ENCODE data around the gene DNAJA3. TPM values are rescaled to one million over a fixed set of nuclear protein-coding genes. Genes with fewer than 3 reads are reported as not detected.

The DNAJA3 gene
- total RNA-seq: 10 to 100 TPM; 64.0 to 68.7 TPM

DNA sequence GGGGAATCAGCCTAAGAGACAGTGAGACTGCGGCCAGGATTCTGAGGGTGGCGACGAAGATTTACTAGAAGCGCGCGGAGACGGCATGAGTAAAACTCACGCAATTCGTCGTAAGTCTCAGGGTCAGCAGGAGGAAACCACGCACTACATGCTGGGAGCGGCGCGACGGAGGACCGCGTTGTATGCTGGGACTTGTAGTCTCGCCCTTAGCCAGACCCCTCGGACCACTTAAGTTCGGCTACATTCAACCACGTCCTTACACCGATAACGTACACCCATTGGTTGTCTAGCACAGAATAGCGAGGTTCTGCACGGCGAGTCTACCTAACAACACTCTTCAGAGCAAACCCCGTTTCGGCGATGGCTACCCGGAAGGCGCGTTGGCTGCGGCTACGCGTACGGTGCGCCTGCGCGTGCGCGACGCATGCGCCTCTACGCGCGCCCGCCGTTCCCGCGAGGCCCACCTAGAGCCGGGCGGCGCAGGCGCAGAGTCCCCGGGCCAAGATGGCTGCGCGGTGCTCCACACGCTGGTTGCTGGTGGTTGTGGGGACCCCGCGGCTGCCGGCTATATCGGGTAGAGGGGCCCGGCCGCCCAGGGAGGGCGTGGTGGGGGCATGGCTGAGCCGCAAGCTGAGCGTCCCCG, at the start of gene DNAJA3:
DNAJA3 (plus strand) TSS at position 491 of the 643 bp plus-strand sequence; CDS start at position 505, 14 bp downstream.
- CTCF ChIA-PET: no interaction called here
- peak; percentile 94 for DNase-seq
- Mint-ChIP-seq H3K27me3 (no peaks in the 10 kb centered on the region), H3K27ac (peak within 1 kb of the TSS; percentile 100), H3K9me3 (ENCODE audit: low read depth) (no peaks in the 10 kb centered on the region), H3K36me3 (peaks cover 17% of the 10 kb centered on the region), H3K4me3 (peak within 1 kb of the TSS; percentile 97), H3K4me1 (peaks cover 36% of the 10 kb centered on the region)
- peak; percentile 94 for ATAC-seq

DNA sequence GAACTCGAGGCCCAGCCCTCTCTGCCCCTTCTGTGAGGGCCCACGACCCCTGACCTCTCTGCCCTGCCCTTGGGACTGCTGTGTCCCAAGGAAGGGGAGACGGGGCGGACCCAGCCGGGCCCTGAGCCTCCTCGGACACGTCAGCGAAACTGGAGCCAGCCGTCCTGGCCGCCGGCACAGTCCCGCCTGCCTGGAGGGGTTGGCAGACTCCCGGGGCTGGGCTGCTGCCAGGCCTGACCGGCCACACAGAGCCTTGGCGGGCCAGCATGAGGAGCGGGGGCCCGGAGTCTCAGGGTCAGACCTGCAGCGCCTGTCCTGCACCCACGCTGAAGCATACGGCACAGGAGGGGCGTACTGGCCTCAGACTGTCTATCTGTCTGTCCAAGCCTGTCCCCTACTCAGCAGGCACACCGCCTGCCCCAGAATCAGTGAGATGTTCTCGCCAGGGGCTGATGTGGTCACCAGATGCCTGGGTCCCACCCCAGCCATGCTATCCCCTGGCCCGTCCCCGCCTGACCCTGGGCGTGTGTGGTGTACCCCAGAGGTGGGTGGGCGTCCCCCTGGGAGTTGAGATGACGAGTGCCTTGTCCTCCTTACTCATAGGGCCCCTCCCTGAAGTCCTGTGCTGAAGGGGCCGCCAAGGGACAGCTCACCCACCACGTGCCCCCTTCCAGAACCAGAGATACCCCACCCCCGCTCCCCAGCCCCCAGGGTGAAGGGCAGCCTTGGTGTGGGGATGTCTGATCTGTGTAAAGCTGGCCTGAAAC, 49.4 kb upstream of the DNAJA3 start:
- ATAC-seq (no peak), DNase-seq (no peak)
- H3K9me3 Mint-ChIP-seq (ENCODE audit: low read depth): no peaks in the 10 kb centered on the region
- H3K4me3 Mint-ChIP-seq: no peak overlapping the region
- no peaks in the 10 kb centered on the region for H3K36me3 Mint-ChIP-seq
- H3K27me3 Mint-ChIP-seq: no peaks in the 10 kb centered on the region
- CTCF ChIA-PET: no interaction called here
- H3K27ac Mint-ChIP-seq: no peak overlapping the region
- peaks cover 5% of the 10 kb centered on the region for H3K4me1 Mint-ChIP-seq

DNA sequence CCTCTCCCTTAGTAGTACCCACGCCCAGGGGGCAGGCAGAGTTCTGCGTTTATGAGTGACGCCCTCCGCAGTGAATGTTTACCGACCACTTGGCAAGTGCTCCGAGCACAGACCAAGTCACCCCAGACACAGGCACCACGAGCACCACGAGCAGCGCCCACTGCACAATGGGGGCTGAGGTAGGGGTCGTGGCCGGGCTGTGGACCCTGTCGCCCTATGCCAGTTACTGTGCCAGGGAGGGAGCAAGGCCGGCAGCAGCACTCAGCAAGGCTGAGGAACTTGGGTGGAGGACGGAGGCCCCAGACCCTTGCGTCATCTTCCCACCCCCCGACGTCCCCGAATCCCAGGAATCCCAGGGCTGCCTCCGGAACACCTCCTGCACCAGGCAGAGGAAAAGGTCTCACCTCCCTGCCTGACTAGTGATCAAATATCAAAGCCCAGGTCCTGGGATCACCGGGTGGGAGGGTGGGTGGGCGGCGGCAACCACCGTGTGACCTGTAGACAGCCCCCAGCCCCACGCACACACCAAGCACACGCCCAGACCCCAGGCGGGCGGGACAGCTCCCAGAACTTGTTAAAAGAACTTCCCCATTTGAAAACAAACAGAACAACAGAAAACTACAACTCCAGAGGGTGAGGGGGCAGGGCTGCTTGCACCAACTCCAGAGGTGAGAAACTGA, 48.6 kb upstream of the DNAJA3 start:
- no peak overlapping the region for H3K4me3 Mint-ChIP-seq
- DNase-seq: no peak
- CTCF ChIA-PET: no interaction called here
- H3K36me3 Mint-ChIP-seq: no peaks in the 10 kb centered on the region
- no peak overlapping the region for H3K27ac Mint-ChIP-seq
- no peaks in the 10 kb centered on the region for H3K27me3 Mint-ChIP-seq
- ATAC-seq: no peak
- no peaks in the 10 kb centered on the region for H3K9me3 Mint-ChIP-seq (ENCODE audit: low read depth)
- H3K4me1 Mint-ChIP-seq: peaks cover 5% of the 10 kb centered on the region

DNA sequence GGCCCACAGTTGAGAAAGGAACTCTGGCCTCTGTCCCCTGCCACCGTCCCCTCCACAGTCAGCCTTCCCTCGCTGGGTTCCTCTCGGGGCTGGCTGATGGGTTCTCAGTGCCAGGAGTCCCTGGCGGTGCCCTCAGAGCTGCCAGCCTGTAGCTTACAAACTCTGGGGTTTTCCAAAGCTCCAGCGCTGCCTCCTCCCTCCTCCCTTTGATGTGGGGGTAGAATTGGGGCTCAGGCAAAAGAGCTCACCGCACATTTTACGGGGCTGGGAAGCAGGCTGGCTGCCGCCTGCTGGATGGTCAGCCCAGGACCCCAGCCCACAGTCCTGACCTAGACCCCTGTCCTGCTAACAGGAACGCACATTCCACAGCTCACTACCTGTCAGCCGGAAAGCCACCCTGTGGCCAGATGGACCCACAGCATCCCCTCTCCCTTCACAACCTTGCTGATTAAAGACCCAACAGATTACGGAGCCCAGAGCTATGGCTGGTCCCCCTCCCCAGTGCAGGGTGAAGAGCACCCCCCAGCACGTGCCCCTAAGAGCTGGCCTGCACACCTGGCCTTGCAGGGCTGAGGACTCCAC, 48.0 kb upstream of the DNAJA3 start:
- H3K4me3 Mint-ChIP-seq: no peak overlapping the region
- H3K27ac Mint-ChIP-seq: no peak overlapping the region

DNA sequence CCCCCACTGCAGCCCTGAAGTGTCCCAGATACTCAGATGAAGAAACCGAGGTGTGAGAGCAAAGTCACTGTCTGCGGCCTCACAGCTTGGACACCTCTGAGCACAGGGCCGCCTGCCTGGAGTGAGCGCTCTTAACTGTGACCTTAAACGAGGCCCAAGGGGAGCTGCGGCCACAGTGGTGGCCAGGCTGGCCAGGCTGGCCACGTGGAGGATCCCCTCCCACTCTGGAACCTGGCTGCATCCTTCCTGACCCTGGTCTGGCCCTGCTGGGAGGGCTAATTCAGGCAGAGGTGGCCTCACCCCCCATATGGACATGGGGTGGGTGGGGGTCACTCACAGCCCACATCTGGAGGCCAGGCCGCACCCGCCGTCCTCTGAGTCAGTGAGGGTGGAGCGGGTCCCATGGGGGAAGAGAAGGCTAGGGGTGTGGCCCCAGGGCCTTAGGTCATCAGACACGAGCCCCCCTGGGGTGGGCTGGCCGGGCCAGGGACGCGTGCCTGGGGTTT, 47.5 kb upstream of the DNAJA3 start:
- no peak overlapping the region for H3K27ac Mint-ChIP-seq

More for the DNA sequence above, 48.0 kb upstream of the DNAJA3 start:
- no peaks in the 10 kb centered on the region for H3K9me3 Mint-ChIP-seq (ENCODE audit: low read depth)
- CTCF ChIA-PET: interaction anchor here (2.2 kb wide), 1 partner anchor 32 kb away, joined by 5 read pairs; no protein-coding TSS in a partner anchor
- ATAC-seq (no peak), DNase-seq (no peak)
- no peaks in the 10 kb centered on the region for H3K36me3 Mint-ChIP-seq
- H3K4me1 Mint-ChIP-seq: peaks cover 2% of the 10 kb centered on the region
- H3K27me3 Mint-ChIP-seq: no peaks in the 10 kb centered on the region

DNA sequence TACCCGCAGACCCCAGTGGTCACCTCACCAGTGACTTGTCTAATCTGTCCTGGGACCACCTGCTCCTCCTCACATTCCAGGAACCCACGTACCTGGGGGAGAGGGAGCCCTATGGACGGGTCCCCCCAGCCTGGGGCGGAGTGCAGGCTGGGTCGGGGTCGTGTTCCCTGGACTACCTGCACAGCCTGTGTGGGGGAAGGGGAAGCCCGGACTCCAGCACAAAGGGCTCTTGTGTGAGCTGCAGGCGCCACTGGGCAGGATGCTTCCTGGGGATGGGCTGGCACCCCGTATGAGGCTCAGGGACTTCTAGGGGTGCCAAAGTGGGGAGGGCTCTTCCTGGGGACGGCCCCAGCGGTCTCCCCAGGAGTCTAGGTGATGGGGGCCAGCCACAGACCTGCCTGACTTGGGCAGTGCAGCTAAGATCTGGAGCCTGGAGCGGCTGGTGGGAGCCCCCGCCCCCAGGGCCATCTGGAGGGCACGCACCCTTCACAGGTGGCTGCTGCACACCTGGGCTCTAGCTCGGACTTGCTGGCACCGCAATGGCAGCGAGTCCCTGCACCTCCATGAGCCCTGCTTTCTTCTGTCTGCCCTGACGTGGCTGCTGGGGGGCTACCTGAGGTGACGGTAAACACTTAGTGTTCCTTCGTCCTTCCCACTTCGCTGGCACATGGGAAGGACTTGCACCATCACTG, 46.5 kb upstream of the DNAJA3 start:
- Mint-ChIP-seq H3K27ac (no peak overlapping the region), H3K36me3 (peaks cover 1% of the 10 kb centered on the region), H3K4me3 (no peak overlapping the region), H3K27me3 (no peaks in the 10 kb centered on the region), H3K4me1 (peaks cover 2% of the 10 kb centered on the region), H3K9me3 (ENCODE audit: low read depth) (no peaks in the 10 kb centered on the region)
- CTCF ChIA-PET: interaction anchor here (2.2 kb wide), 1 partner anchor 30 kb away, joined by 5 read pairs; no protein-coding TSS in a partner anchor
- ATAC-seq (no peak), DNase-seq (no peak)

More for the DNA sequence above, 47.5 kb upstream of the DNAJA3 start:
- H3K4me3 Mint-ChIP-seq: no peak overlapping the region
- H3K27me3 Mint-ChIP-seq: no peaks in the 10 kb centered on the region
- CTCF ChIA-PET: interaction anchor here (2.2 kb wide), 1 partner anchor 31 kb away, joined by 5 read pairs; no protein-coding TSS in a partner anchor
- DNase-seq: no peak
- peaks cover 2% of the 10 kb centered on the region for H3K4me1 Mint-ChIP-seq
- H3K36me3 Mint-ChIP-seq: peaks cover under 1% of the 10 kb centered on the region
- ATAC-seq: no peak
- H3K9me3 Mint-ChIP-seq (ENCODE audit: low read depth): no peaks in the 10 kb centered on the region

DNA sequence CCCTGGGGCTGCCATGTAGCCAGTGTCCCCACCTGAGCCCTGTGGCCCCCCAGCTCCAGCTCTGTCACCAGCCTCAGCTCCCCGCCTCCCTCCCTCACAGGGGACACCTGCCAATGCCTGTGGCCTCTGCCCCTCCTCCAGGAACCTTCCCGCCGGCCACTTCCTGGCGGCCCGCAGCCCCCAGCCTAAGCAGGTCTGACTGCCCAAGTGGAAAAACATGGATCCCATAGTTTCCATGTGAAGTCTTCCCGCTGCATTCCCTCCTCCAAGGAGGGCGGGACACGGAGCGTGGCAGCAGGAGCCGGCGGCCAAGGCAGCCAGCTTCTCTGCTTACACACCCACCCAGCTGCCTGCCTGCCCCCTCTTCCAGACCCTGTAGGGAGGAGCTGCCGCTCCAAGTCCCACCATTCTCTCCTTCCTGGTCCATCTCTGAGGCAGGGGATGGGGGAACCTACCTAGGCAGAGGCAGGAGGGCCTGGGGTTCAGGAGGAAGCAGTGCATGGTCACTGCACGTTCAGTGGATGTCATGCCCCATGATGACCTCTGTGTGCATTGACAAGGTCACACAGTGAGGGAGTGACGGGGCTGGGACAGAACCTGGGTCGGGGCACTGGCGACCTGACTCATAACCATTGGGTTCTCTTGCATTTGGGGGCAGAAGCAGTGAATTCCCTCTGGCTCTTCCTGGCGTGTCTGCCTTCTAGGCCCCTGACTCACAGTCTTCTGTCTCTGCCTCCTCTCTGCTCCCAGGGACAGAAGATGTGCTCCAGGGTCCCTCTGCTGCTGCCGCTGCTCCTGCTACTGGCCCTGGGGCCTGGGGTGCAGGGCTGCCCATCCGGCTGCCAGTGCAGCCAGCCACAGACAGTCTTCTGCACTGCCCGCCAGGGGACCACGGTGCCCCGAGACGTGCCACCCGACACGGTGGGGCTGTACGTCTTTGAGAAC, 45.3 kb upstream of the DNAJA3 start:
- DNase-seq (no peak), ATAC-seq (no peak)
- H3K9me3 Mint-ChIP-seq (ENCODE audit: low read depth): no peaks in the 10 kb centered on the region
- peak overlapping the region; percentile 28 for H3K27ac Mint-ChIP-seq
- no peaks in the 10 kb centered on the region for H3K27me3 Mint-ChIP-seq
- CTCF ChIA-PET: interaction anchor here (2.2 kb wide), 1 partner anchor 29 kb away, joined by 5 read pairs; no protein-coding TSS in a partner anchor
- H3K36me3 Mint-ChIP-seq: peaks cover 3% of the 10 kb centered on the region
- H3K4me1 Mint-ChIP-seq: peaks cover 2% of the 10 kb centered on the region
- no peak overlapping the region for H3K4me3 Mint-ChIP-seq

DNA sequence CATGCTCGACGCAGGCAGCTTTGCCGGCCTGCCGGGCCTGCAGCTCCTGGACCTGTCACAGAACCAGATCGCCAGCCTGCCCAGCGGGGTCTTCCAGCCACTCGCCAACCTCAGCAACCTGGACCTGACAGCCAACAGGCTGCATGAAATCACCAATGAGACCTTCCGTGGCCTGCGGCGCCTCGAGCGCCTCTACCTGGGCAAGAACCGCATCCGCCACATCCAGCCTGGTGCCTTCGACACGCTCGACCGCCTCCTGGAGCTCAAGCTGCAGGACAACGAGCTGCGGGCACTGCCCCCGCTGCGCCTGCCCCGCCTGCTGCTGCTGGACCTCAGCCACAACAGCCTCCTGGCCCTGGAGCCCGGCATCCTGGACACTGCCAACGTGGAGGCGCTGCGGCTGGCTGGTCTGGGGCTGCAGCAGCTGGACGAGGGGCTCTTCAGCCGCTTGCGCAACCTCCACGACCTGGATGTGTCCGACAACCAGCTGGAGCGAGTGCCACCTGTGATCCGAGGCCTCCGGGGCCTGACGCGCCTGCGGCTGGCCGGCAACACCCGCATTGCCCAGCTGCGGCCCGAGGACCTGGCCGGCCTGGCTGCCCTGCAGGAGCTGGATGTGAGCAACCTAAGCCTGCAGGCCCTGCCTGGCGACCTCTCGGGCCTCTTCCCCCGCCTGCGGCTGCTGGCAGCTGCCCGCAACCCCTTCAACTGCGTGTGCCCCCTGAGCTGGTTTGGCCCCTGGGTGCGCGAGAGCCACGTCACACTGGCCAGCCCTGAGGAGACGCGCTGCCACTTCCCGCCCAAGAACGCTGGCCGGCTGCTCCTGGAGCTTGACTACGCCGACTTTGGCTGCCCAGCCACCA, 44.4 kb upstream of the DNAJA3 start:
- H3K36me3 Mint-ChIP-seq: peaks cover 4% of the 10 kb centered on the region
- no peak overlapping the region for H3K27ac Mint-ChIP-seq
- H3K4me3 Mint-ChIP-seq: no peak overlapping the region
- H3K4me1 Mint-ChIP-seq: peaks cover 2% of the 10 kb centered on the region
- ATAC-seq: no peak
- CTCF ChIA-PET: interaction anchor here (0.9 kb wide), 1 partner anchor 23 kb away, joined by 3 read pairs; no protein-coding TSS in a partner anchor
- H3K27me3 Mint-ChIP-seq: no peaks in the 10 kb centered on the region
- H3K9me3 Mint-ChIP-seq (ENCODE audit: low read depth): no peaks in the 10 kb centered on the region
- DNase-seq: no peak

DNA sequence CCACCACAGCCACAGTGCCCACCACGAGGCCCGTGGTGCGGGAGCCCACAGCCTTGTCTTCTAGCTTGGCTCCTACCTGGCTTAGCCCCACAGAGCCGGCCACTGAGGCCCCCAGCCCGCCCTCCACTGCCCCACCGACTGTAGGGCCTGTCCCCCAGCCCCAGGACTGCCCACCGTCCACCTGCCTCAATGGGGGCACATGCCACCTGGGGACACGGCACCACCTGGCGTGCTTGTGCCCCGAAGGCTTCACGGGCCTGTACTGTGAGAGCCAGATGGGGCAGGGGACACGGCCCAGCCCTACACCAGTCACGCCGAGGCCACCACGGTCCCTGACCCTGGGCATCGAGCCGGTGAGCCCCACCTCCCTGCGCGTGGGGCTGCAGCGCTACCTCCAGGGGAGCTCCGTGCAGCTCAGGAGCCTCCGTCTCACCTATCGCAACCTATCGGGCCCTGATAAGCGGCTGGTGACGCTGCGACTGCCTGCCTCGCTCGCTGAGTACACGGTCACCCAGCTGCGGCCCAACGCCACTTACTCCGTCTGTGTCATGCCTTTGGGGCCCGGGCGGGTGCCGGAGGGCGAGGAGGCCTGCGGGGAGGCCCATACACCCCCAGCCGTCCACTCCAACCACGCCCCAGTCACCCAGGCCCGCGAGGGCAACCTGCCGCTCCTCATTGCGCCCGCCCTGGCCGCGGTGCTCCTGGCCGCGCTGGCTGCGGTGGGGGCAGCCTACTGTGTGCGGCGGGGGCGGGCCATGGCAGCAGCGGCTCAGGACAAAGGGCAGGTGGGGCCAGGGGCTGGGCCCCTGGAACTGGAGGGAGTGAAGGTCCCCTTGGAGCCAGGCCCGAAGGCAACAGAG, 43.5 kb upstream of the DNAJA3 start:
- no peaks in the 10 kb centered on the region for H3K27me3 Mint-ChIP-seq
- no peak overlapping the region for H3K27ac Mint-ChIP-seq
- CTCF ChIA-PET: interaction anchor here (0.9 kb wide), 1 partner anchor 24 kb away, joined by 3 read pairs; no protein-coding TSS in a partner anchor
- peaks cover 2% of the 10 kb centered on the region for H3K4me1 Mint-ChIP-seq
- H3K36me3 Mint-ChIP-seq: peaks cover 4% of the 10 kb centered on the region
- no peaks in the 10 kb centered on the region for H3K9me3 Mint-ChIP-seq (ENCODE audit: low read depth)
- DNase-seq: no peak
- no peak overlapping the region for H3K4me3 Mint-ChIP-seq
- no peak for ATAC-seq

DNA sequence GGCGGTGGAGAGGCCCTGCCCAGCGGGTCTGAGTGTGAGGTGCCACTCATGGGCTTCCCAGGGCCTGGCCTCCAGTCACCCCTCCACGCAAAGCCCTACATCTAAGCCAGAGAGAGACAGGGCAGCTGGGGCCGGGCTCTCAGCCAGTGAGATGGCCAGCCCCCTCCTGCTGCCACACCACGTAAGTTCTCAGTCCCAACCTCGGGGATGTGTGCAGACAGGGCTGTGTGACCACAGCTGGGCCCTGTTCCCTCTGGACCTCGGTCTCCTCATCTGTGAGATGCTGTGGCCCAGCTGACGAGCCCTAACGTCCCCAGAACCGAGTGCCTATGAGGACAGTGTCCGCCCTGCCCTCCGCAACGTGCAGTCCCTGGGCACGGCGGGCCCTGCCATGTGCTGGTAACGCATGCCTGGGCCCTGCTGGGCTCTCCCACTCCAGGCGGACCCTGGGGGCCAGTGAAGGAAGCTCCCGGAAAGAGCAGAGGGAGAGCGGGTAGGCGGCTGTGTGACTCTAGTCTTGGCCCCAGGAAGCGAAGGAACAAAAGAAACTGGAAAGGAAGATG, 42.8 kb upstream of the DNAJA3 start:
- peaks cover 4% of the 10 kb centered on the region for H3K36me3 Mint-ChIP-seq
- no peak overlapping the region for H3K4me3 Mint-ChIP-seq

More for the DNA sequence above, 42.8 kb upstream of the DNAJA3 start:
- no peak overlapping the region for H3K27ac Mint-ChIP-seq
- CTCF ChIA-PET: no interaction called here
- H3K27me3 Mint-ChIP-seq: no peaks in the 10 kb centered on the region
- ATAC-seq (no peak), DNase-seq (no peak)
- H3K4me1 Mint-ChIP-seq: peaks cover under 1% of the 10 kb centered on the region
- H3K9me3 Mint-ChIP-seq (ENCODE audit: low read depth): no peaks in the 10 kb centered on the region
